Esophagus muscularis mucosa (tissue), 4 donors: ENCODE measurements around the gene CNNM2. TPM values are rescaled to one million over a fixed set of nuclear protein-coding genes. Genes with fewer than 3 reads are reported as not detected.

Experiments
- DNase-seq: peaks from one replicate; pipeline ENCODE4 v3.0.0-alpha.2; 2017; ENCODE audit errors: extremely low spot score
- H3K27ac ChIP-seq, 4 donors: fragments of 200-600 bp; sonication (generic); replicated peaks in 1 of 4; 1 replicate in 3 of 4; 2 replicates in 1 of 4; pipeline ENCODE4 v1.5.1; 2016 to 2019; ENCODE audit warnings: mild to moderate bottlenecking in 1 of 4
- H3K27me3 ChIP-seq, 4 donors: fragments of 200-600 bp; sonication (generic); one replicate each; pipeline versions ENCODE4 v1.5.1 to v1.6.0; 2016 to 2019
- H3K36me3 ChIP-seq, 4 donors: fragments of 200-600 bp; sonication (generic); one replicate each; pipeline ENCODE4 v1.5.1; 2016 to 2019
- H3K4me1 ChIP-seq, 4 donors: fragments of 200-600 bp; sonication (generic); one replicate each; pipeline ENCODE4 v1.5.1; 2016 to 2019
- H3K4me3 ChIP-seq, 4 donors: fragments of 200-600 bp; sonication (generic); 1 replicate in 2 of 4; 2 replicates in 2 of 4; pipeline ENCODE4 v1.5.1; 2016 to 2019; ENCODE audit warnings: mild to moderate bottlenecking in 4 of 4, moderate library complexity in 1 of 4
- H3K9me3 ChIP-seq, 4 donors: fragments of 200-600 bp; sonication (generic); 1 replicate in 3 of 4; 2 replicates in 1 of 4; pipeline ENCODE4 v1.5.1; 2016 to 2019
- CTCF ChIP-seq, 3 experiments: fragments of 200-600 bp in 2 of 3; fragments of 450-650 bp in 1 of 3; sonication (generic) in 2 of 3; IDR thresholded peaks; one replicate each; pipeline ENCODE4 v1.5.1; 2017 to 2019; ENCODE audit warnings: antibody characterized with exemption in 3 of 3, mild to moderate bottlenecking in 2 of 3, moderate library complexity in 1 of 3
- EP300 ChIP-seq: sonication (generic); formaldehyde crosslinking; IDR thresholded peaks from one replicate; pipeline ENCODE4 v1.6.1; 2017; ENCODE audit warnings: antibody characterized with exemption
- POLR2A ChIP-seq: fragments of 450-650 bp; IDR thresholded peaks from one replicate; pipeline ENCODE4 v1.6.1; 2017; ENCODE audit warnings: antibody characterized with exemption, moderate library complexity, mild to moderate bottlenecking, low read depth
- POLR2AphosphoS5 ChIP-seq, 2 donors: sonication (generic); formaldehyde crosslinking; IDR thresholded peaks; one replicate each; pipeline ENCODE4 v1.6.1; 2017; ENCODE audit warnings: antibody characterized with exemption in 2 of 2
- WGBS: methylation state at CpG from one replicate; pipeline ENCODE4 v1.1.5; 2018; 5-methylcytosine and 5-hydroxymethylcytosine counted together
- intact Hi-C: fragments of 100-400 bp; cut with DNase I; formaldehyde crosslinking; loops from one replicate; pipeline ENCODE4 v1.15.1; 2023
- total RNA-seq, 4 donors: library from RNA; depleted of rRNA; stranded (reverse); fragments of >200 nt; gene quantifications; one replicate each; pipeline versions ENCODE4 v1.1.0 to v1.2.1, GENCODE V29; 2016

Gene CNNM2
- total RNA-seq, 4 donors from 2014 or later: 4.0 to 9.3 (median 5.4) TPM

GRCh38 chr10:103096130-103096529 is 178.0 kb downstream of the CNNM2 start:
- intact Hi-C loops: no loop called here
- no peak overlapping the region for H3K27ac ChIP-seq

GRCh38 chr10:103098240-103098639 is 180.1 kb downstream of the CNNM2 start:
- Histone ChIP-seq H3K4me1 (no peaks in the 10 kb centered on the region), H3K9me3 (no peaks in the 10 kb centered on the region), H3K27me3 (no peaks in the 10 kb centered on the region), H3K4me3 (no peak overlapping the region), H3K36me3 (peaks cover 48 to 93% (median 82%) of the 10 kb centered on the region in 4 donors), H3K27ac (no peak overlapping the region)
- DNase-seq: no peak
- no peak for TF ChIP-seq CTCF (IDR thresholded peaks at IDR 0.05)
- TF ChIP-seq EP300: no peak
- intact Hi-C loops: no loop called here

More at GRCh38 chr10:103096130-103096529, 178.0 kb downstream of the CNNM2 start:
- TF ChIP-seq CTCF (IDR thresholded peaks at IDR 0.05) (no peak), POLR2AphosphoS5 (IDR thresholded peaks at IDR 0.05) (no peak), POLR2A (no peak), EP300 (no peak)
- DNase-seq: no peak
- Histone ChIP-seq H3K4me1 (no peaks in the 10 kb centered on the region), H3K27me3 (no peaks in the 10 kb centered on the region), H3K36me3 (peaks cover 68 to 100% (median 88%) of the 10 kb centered on the region in 4 donors), H3K4me3 (no peak overlapping the region), H3K9me3 (no peaks in the 10 kb centered on the region)
- WGBS: 72% methylated on average over 3 of the region's 3 CpGs

GRCh38 chr10:103100620-103101019 is 182.5 kb downstream of the CNNM2 start:
- Histone ChIP-seq H3K4me1 (peaks cover 3 to 14% (median 10%) of the 10 kb centered on the region in 4 donors), H3K36me3 (peaks cover 35 to 82% (median 74%) of the 10 kb centered on the region in 4 donors), H3K27ac (no peak overlapping the region), H3K27me3 (no peaks in the 10 kb centered on the region), H3K9me3 (no peaks in the 10 kb centered on the region), H3K4me3 (no peak overlapping the region)
- no peak for DNase-seq
- 82% methylated on average over 2 of the region's 2 CpGs for WGBS
- no peak for TF ChIP-seq CTCF (IDR thresholded peaks at IDR 0.05)
- TF ChIP-seq POLR2A: no peak
- TF ChIP-seq EP300: no peak
- TF ChIP-seq POLR2AphosphoS5 (IDR thresholded peaks at IDR 0.05): no peak
- intact Hi-C loops: loop anchor here (10.0 kb wide), 1 partner anchor 144 kb away; the partner anchor contains the start of gene RPEL1

GRCh38 chr10:103102195-103102594 is 184.1 kb downstream of the CNNM2 start:
- Histone ChIP-seq H3K9me3 (no peaks in the 10 kb centered on the region), H3K4me1 (peaks cover 3 to 22% (median 11%) of the 10 kb centered on the region in 4 donors), H3K36me3 (peaks cover 34 to 69% (median 61%) of the 10 kb centered on the region in 4 donors), H3K4me3 (no peak overlapping the region), H3K27me3 (no peaks in the 10 kb centered on the region), H3K27ac (no peak overlapping the region)
- 85% methylated on average over 3 of the region's 3 CpGs for WGBS
- no peak for DNase-seq
- intact Hi-C loops: loop anchor here (10.0 kb wide), 1 partner anchor 143 kb away; the partner anchor contains the start of gene RPEL1
- TF ChIP-seq CTCF (IDR thresholded peaks at IDR 0.05): no peak
- no peak for TF ChIP-seq EP300
- no peak for TF ChIP-seq POLR2A
- no peak for TF ChIP-seq POLR2AphosphoS5 (IDR thresholded peaks at IDR 0.05)

GRCh38 chr10:103103989-103104388 is 185.9 kb downstream of the CNNM2 start:
- H3K27me3 ChIP-seq: no peaks in the 10 kb centered on the region
- peaks cover 18 to 57% (median 48%) of the 10 kb centered on the region in 4 donors for H3K36me3 ChIP-seq
- no peak for DNase-seq
- no peak overlapping the region for H3K27ac ChIP-seq
- H3K4me1 ChIP-seq: peaks cover 3 to 35% (median 25%) of the 10 kb centered on the region in 4 donors
- intact Hi-C loops: loop anchor here (10.0 kb wide), 1 partner anchor 141 kb away; the partner anchor contains the start of gene RPEL1
- WGBS: 78% methylated on average over 2 of the region's 2 CpGs
- no peaks in the 10 kb centered on the region for H3K9me3 ChIP-seq
- TF ChIP-seq EP300: no peak
- TF ChIP-seq CTCF (IDR thresholded peaks at IDR 0.05): no peak
- no peak for TF ChIP-seq POLR2AphosphoS5 (IDR thresholded peaks at IDR 0.05)
- TF ChIP-seq POLR2A: no peak
- H3K4me3 ChIP-seq: no peak overlapping the region
